Liver (tissue), 2 donors: Measurements from ENCODE around the gene CABS1.

Experiments
- FOXA1 ChIP-seq: IDR thresholded peaks from 2 replicates; pipeline ENCODE4 v1.6.1; 2016; ENCODE audit warnings: antibody characterized with exemption
- GABPA ChIP-seq, 2 donors: IDR thresholded peaks in 1 of 2; conservative IDR thresholded peaks in 1 of 2; 2 replicates each; pipeline ENCODE4 v1.6.1; 2016; ENCODE audit warnings: antibody characterized with exemption in 2 of 2, mild to moderate bottlenecking in 1 of 2, moderate library complexity in 1 of 2
- YY1 ChIP-seq: IDR thresholded peaks from 2 replicates; pipeline ENCODE4 v1.6.1; 2016; ENCODE audit warnings: antibody characterized with exemption, mild to moderate bottlenecking
- donor health status: healthy.

DNA sequence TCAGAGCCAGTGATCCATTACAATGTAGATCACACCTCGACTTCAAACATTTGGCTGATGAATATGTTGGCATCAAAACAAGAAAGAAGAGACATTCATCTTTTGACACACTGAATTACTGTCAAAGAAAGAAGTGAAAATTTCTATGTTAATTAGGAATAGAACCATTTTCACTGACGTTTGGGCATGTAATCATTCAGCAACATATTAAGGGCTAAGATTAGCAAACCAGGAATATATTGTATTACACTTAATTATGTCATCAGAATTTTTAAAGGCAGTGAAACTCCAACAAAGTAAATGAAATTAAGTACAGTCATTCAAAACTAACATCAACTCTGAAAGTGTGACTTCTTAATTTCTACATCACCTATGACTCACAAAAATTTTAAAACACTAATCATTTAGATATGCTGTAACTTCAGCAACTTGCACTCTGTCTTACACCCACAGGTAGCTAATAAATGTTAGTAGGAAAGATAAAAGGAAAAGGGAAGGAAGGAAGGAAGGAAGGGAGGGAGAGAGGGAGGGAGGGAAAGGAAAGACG, 24.4 kb downstream of the CABS1 start:
- no peak for TF ChIP-seq YY1
- no peak for TF ChIP-seq GABPA (IDR thresholded peaks at IDR 0.05 in 1 of 2, conservative IDR thresholded peaks at IDR 0.05 in 1 of 2)
- TF ChIP-seq FOXA1, result no peak
